AG20443 (cell line): ENCODE results near the gene LRRC14B.
"Not testable (repeated sequence)": the region's sequence is repeated elsewhere in the genome, so short reads cannot be mapped to it uniquely, and the experiment has no call there.

Experiments
- DNase-seq: peaks from one replicate; pipeline ENCODE4 v3.0.0; 2012; ENCODE audit warnings: low spot score, mixed read lengths

LRRC14B gene

DNA sequence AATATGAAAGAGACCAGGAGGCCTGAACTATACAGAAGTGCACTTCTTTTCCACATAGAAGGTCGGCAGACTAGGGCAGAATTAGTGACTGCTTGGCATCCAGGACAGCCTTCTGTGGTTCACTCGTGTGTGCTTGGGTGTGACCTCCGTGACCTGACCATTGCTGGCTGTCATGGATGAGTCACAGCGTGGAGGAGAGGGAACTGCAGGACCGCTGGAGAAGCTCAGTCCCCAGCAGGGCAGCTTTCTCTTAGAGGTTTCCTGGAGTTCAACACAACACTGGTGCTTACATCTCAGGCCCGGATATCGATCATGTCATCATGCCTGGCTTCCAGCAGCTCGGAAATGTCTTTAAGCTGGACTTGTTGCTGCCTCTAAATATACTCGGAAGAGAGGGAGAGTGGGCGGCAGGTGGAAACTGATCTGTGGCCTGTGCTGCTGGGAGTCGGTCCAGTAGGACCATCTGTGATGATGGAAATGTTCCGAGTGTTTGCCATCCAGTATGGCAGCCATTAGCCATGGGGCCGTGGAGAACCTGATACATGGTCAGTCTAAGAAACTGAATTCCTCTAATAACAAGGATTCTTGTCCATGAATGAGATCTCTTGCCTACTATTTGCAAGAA, 49.9 kb downstream of the LRRC14B start:
- DNase-seq = not testable (repeated sequence)

DNA sequence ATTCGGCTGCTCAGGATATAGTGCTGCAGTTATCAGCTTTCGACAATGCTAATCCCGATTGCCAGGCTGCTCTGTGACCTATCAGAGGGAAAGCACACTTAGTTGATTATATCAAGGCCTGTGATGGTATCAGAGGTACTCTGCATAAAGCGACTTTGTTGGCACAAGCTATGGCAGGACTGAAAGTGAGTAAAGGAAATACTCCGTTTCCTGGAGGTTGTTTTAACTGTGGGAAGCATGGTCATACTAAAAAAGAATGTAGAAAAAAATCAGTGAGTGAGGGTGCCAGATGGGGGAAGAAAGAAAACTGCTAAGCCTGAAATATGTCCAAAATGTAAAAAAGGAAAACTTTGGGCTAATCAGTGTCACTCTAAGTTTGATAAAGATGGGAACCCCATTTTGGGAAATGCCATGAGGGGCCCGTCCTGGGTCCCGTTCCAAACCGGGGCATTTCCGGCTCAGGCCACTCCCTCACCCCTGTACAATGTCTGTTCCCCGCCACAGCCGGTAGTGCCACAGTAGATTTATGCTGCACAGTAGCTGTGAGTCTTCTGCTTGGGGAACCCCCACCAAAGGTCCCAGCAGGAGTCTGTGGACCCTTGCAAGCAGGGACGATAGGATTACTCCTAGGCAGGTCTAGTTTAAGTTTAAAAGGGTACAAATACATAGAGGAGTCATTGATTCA, 52.5 kb downstream of the LRRC14B start:
- DNase-seq = not testable (repeated sequence)

DNA sequence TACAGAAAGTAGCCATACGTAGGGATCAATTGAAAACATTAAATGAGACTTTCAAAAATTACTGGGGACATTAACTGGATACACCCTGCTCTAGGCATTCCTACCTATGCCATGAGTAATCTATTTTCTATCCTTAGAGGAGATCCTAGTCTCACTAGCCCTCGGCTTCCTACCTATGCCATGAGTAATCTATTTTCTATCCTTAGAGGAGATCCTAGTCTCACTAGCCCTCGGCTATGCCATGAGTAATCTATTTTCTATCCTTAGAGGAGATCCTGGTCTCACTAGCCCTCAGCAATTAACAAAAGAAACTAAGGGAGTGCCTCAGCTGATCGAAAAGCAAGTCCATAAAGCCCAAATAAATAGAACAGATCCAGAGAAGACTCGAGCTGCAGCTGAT, 54.4 kb downstream of the LRRC14B start:
- not testable (repeated sequence) for DNase-seq
